HG03432 (cell line): Measurements from ENCODE around the gene CLSTN2.

Experiments
- ATAC-seq: cut with Tn5 transposase; IDR thresholded peaks from one replicate; pipeline ENCODE4 v1.9.1; 2021; ENCODE audit warnings: mild to moderate bottlenecking, moderate library complexity; ENCODE audit not compliant: unreplicated experiment

Gene CLSTN2

DNA sequence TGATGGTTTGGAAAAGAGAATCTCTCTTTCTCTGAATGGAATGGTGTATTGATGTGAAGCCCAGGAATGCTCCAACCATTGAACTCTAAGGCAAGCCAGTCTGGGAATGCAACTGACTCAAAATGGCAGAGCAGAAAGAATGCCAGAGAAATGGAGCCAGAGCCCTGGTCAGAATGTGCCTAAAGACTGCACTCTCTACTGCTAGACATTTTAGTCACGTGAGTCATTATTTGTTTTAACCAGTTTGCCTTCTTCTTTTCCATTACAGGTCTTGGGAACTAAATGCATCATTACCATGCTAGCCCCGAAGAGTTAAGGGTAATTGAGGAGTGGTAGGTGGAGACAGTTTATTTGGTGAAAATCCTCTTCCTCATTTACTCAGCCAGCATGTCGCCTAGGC lies 675.6 kb downstream of the CLSTN2 start:
- no peak for ATAC-seq

DNA sequence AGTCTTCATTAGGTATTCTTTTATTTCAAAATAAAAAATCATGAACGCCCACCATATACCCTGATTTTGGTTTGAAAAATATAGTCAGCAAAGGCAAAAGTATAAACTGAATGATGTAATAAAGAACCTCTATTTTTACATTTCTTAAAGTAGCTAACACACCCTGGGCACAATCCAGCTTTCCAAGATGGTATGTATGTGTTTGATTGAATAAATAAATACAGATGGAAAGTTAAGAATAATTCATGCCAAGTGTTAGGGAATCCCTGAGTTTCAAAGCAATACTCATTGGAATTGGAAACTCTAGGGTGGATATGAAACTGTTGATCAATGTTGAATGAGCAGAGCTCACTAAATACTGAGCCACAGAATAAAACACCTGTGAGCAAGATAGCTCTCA lies 679.0 kb downstream of the CLSTN2 start:
- ATAC-seq: no peak

DNA sequence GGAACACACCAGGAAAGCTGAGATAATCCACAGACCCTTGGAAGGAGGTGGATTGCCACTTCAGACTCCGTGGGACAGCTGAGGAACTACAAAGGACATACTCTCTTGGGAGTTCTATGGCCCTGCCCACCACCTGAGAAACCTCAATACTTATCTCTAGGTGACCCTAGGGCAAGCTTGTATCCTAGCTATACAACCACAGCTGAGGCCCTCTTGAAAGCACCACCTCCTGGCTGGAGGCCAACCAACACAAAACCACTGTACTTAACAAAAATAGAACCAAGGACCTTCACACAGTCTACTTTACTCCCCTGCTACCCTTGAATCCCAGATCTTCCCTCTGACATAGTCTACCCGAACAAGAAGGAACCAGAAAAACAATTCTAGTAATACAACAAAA lies 682.1 kb downstream of the CLSTN2 start:
- no peak for ATAC-seq

- no peak for ATAC-seq
These were observed 691.9 kb downstream of the CLSTN2 start for GRCh38 chr3:140626856-140627255.
